Stimulated activated CD8-positive, alpha-beta memory T cell treated with anti-CD3 and anti-CD28 coated beads, Interleukin-7, amount 100 ng/mL, for 48 hours (primary cell): Measurements from ENCODE around the gene LMBR1.
A peak's percentile ranks its signal among the peaks of the same experiment; 100 is the strongest.

ENCODE experiments used
- DNase-seq, 2 donors: peaks; one replicate each; pipeline ENCODE4 v3.0.0-alpha.2; 2020; ENCODE audit warnings: low read depth in 1 of 2; ENCODE audit errors: extremely low read depth in 1 of 2

LMBR1 gene

DNA sequence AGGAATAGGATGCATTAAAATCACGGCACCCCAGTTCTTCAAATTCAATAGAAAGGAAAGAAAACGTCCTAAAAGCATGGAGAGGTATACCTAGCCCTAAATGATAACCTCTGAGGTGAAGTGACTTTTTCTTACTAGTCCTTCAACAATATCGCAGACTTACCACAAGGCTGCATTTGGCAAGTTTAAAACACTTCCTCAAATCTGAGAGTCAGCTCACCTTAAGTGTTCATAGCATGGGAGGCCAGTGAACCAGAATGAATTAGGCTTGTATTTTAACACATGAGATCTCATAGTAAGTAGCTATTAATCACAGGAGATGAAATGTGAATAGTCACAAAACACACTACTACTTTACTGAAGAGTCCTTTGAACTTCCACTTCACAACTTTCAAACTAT is 128.2 kb downstream of the LMBR1 start:
- DNase-seq, result no peak

DNA sequence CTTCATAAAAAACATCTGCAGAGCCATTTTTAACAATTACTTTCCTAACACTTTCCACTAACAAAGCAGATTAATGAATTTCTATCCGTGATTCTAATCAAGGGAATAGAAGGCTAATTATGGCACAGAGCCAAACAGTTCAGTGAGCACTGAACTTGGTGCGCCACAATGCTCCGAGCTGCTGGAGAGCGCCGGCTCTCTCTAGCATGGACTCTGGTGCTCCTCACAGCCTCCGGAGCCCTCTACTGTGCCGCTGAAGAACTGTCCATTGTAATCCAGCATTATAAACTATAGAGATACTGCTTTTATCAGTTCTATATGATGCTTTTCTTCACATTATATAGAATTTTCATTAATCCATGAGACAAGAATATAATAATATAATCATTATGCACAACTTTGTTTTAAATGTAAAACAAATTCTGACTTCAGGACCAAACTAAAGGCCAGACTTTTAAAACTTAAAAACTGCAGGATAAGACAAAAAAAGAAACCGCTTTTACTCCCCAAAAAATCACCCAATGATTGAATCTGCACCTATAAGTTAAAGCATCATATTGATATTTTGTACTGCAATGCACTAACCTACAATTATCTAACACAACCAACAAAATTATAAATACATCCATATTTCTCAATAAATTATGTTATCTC is 128.8 kb downstream of the LMBR1 start:
- DNase-seq, result no peak

DNA sequence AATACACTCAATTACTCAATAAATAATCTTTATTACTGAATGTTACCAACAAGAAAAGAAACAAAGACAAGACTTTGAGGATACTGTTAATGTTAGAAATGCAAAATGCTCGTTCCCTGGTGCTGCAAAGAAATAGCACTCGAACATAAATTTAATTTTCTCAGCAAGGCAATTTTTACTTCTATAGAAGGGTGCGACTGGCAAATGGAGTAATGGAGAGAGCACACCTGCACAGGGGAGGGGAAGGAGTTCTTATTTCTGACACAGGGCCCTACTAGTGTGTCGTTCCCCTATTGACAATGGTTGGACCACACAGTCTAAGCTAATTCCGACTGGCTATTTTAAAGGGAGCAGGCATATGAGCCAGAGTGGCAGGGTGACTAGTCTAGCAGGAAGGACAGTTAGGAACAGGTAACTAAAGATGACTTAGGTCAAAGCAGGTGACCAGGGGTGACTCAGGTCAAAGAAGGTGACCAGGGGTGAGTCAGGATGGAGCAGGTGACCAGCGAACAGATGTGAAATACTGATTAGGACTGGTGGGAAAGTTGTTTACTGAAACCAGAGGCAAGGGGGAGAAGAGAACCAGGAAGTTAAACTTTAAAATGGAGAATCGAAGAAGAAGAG is 133.3 kb downstream of the LMBR1 start:
- DNase-seq, result no peak

DNA sequence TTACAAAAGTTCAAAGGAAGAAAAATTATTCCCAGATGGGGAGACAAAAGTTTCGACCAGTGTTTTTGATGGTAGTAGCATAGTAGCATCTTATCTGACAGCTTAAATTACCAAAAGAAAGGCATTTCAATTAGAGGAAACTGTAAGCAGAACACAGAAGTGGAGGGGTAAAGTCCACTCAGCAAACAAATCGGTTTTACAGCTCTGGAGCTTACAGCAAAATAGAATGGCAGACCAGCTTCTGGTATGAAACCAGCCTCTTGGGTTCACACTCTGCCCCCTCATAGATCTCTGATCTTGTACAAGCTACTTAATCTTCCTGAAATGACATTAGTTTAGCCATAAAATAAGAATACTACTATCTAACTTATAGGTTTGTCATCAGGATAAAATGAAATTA is 133.8 kb downstream of the LMBR1 start:
- no peak for DNase-seq

DNA sequence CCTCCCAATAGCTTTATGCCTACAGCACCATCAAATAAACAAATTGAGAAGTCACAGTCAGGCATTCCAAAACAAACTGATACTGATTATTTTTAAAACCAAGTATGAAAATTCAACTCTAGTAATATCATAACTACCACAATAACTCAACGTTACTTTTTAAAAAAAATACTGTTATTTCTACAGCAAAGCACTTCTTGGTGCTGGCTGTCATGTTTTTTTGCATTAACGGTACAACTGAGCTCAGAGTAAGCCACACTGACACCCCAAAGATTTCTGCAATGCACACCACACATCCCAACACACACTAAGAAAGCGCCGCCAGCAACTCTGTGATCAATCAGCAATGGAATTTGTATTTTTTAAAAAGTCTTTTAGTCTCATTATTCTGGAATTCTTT is 138.8 kb downstream of the LMBR1 start:
- DNase-seq, result no peak

DNA sequence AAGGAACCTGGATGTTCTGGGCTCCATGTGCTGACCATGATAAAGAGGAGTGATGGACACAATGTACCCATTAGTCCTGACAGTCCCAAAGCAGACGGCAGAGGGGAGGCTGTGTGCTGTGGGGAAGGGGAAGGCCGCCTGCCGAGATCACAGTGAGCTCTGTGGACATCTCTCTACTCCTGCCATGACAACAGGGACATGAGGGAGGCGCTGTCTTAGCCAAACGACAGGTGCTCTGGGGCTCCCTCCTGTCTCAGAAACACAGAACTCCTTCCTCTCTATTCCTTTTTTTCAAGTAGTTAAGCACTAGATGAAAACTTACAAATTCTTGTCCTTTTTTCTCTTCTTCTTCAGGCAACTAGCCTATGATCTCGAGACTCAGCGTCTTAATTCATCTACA is 139.4 kb downstream of the LMBR1 start:
- no peak for DNase-seq

DNA sequence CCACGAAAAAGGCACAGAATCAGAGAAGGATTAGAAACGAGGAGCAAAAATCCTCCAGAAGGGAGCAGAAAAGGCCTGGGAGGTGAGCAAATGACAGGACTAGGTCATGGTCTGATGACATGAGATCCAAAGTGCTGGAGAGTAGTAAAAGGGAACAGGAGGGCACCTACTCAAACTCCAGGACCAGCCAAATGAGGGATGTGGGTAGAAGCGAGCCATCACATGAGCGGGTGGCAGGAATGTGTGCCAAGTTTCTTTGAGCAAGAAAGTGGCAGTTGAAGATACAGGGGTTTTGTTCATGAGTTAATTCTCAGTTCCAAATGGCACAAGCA is 139.8 kb downstream of the LMBR1 start:
- no peak for DNase-seq

DNA sequence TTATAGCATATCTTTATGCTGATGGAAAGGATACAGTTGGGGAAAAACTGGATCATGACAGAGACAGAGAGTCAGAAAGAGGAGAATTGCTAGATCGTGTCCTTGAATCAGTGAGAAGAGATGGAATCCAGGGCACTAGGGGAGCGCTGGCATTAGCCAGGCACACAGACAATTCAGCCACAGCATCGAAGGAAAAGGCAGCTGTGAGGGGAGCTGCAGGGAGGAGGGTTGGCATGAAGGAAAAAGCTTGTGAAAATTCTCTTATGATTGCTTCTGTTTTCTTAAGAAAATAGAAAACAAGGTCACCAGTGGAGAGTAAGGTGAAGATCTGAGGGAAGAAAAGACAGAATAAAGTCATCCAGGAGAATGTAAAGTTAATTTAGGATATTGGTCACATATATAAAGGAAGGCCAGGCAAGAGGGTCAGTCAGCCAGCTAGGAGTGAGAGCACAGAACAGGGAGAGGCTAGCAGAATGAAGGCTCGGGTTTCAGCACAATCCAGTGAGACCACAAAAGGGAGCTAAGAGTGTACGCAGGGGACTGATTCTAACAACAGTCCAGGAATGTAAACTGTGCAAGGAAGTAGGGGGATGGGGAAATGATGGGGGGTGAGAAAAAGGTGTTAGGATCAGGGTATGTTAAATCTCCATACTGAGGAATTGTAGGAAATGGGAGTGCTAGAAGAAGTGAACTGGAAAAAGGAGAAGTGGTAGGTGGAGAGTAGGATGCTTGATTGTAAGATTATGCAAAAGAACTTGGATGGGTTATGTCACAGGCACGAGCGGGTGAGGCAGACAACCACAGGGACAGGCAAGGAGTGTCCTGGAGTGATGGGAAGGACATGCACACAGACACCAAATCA is 140.4 kb downstream of the LMBR1 start:
- no peak for DNase-seq

DNA sequence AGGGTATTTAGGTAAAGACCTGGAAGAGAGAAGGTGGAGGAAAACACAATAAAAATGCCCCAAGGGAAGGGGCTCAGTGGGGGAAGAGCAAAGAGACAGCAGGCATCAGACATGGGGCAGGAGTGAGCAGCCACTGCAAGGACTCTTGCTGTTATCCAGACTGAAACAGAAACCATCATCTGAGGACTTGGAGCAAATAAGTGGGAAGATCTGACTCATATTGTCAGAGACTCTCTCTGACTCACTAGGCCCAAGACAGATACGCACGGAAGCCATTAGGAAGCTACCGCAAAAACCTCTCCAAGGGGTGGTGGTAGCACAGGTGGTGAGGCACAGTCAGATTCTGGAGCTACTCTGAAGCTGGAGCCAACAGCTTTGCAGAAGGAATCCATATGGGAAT is 141.7 kb downstream of the LMBR1 start:
- peak; percentile 6 to 46 for DNase-seq

DNA sequence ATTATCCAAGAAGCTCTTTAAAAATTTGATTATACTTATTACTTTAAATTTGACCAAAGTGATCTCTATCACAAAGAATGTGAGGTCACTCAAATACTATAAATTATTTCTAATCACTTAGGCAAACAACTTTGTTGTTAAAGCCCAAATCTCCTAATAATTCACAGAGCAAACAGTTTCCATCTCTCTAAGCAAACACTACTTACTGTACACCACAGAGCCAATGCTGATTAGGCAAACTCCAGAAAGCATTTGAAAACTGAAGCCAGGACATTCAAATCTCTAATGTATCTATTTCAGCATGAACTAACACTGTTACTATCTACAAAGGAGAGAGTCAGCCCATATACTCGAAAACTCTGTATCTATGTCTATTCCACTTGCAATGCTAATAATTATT is 145.3 kb downstream of the LMBR1 start:
- DNase-seq, result no peak

DNA sequence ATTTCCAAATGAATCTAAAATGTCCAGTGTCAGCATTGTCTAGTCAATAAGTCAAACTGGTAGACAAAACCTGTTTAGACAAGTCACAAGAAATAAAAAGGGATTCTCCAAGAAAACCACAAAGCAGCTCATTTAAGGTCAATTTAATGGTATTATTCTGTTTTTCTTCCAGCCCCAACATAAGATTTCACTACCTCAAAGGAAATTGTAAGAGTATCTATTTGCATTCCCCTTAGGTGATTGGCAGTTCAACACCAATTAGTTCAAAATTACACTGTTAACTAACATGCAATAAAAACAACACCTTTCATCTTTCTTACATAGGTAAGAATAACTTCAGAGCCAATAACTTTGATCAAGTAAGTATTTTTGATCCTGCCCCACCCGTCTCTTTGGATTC is 146.1 kb downstream of the LMBR1 start:
- DNase-seq, result no peak

DNA sequence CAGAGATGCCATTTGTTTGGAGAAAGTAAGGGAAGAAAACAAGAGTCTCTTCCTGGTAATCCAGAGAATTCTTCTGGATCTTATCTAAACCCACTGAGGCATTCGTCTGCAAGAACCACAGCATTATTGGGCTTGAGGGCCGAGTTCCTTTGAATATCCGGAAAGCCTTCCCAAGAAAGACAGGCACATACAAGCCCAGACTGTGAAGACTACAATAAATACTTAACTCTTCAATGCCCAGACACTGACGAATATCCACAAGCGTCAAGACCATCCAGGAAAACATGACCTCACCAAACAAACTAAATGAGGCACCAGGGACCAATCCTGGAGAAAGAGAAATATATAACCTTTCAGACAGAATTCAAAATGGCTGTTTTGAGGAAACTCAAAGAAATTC is 153.4 kb downstream of the LMBR1 start:
- no peak for DNase-seq

DNA sequence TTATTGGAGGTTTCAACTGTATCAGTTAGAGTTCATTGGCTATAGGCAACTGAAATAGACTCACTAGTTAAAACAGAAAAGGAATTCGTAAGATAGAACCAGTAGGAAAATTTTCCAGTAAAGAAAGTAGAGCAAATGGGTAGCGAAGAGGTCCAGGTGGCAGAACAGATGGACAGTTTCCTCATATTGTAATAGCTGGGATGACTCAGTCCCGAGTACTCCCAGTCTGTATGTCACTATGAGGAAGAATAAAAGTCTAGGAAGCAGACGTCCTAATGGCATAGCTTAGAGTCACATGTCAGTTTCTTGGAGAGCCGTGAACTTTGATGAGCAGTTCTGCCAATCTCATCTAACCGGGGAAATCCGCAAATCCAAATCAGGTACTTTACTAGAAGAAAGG is 157.1 kb downstream of the LMBR1 start:
- no peak for DNase-seq

DNA sequence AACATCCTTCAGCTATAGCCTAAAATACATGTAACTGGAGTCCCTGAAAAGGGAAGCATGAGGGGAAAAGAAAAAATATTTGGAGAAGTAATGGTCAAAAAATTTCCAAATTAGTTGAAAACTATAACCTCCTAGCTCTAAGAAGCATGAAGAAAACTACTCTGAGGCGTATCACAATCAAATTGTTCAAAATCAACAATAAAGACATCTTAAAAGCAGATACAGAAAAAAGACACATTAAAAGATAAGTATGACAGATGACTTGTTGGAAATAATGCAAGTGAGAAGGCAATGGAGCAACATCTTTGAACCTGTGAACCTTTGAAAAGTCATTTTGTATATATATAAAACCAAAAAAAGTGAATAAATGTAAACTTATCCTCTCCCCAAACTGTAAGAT is 159.3 kb downstream of the LMBR1 start:
- no peak for DNase-seq

DNA sequence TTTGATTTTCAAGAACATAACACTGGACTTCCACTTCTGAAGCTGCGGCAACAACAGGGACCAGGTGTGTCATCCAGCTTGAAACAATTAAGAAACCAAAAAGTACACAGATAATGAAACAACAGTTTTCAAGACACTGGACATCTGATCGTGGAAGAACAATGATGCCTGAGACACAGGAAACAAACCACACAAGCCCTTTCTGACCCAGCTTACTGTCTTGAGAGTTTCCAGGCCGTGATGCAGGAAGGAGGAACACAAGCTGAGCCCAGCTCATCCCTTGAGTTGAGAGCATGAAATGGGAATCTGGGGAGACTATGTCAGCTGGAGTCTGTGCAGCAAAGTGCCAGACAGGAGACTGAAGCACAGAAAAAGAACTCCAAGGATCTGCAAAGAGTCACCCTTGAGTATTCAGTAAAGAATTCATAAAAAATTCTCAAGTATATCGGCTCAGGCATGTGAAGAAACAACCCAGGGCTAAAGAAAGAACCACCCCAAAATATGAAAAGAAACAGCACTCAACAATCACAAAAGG is 160.8 kb downstream of the LMBR1 start:
- DNase-seq, result no peak

DNA sequence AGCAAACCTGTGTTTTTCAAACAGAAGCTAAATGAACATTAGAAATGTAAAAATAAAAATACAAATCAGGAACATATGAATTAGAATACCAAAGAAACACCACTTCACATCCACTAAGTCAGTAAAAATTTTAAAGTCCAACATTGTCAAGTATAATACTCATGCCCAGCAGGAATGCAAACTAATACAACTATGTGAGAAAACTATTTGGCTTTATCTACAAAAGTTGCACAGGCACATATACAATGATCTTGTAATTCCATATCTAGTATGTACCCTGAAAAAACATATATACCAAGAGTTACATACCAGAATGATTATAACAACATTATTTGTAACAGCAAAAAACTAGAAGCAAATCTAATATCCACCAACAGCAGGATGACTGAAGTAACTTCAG is 161.3 kb downstream of the LMBR1 start:
- no peak for DNase-seq

DNA sequence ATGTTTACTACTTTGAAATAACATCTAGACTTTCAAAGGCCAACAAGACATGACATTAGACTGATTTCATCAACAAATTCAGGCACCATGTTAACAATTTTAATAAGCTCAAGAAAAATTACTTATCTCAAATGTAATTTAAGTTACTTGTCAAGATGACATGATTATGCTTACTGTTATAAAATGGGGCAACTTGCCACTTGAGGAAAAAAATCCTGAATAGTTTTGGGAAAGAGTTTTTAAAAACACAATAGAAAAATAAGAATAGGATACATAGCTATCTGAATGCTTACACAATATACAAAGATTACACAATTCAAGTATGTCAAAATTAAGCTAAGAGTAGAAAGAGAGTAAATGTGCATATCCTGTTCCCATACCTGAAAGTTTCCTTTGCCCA is 167.0 kb downstream of the LMBR1 start:
- DNase-seq, result no peak

DNA sequence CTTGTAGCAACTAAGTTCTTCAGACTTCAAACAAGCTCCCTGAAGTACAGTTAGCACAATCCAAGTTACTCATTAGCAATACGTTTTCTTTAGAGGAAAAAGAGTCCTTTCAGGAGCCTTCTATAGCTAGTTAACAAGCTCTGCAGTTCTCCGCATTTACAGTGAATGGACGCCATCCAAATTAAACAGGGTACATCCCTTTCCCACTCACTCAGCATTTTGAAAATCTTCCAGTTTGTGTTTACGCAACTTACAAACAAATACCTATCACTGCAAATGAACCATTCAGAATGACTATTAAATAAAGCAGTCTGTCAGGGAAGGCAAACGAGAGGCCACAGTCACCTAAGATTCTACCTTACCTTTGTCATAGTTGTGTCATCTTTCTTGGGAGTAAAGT is 167.9 kb downstream of the LMBR1 start:
- DNase-seq, result no peak

DNA sequence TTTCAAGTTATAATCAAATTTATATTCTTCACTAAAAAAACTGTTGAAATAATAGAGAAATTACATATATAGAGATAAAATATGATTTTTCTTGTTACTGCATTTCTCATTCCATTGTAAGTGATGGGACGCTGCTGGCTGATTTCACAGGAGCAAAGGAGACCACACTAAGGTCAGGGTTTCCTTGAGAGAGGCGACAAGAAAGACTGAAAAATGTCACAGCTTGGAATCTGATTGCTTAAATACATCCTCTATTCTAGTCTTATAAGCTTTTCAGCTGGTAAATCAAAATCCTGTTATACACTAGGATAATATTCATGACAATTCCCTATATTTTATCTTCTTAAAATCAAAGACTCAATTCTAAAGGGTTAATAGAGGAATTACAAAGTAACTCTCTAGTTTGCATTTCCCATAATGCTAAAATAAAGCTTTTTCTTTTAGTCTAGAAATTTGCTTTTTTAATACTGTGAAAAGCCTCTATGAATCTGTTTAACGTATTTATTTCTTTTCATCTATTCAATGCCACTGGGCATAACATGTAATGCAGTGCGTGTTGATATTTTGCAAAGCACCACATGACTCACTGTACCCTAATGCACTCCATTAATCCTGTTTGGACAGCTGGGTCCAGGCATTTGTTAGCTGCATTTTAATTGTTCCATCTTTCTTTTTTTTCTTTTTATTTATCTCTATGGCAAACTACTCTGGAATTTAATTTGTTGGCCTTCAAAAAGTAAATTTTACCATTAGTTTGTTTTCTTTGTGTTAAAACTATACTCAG is 170.7 kb downstream of the LMBR1 start:
- no peak for DNase-seq

DNA sequence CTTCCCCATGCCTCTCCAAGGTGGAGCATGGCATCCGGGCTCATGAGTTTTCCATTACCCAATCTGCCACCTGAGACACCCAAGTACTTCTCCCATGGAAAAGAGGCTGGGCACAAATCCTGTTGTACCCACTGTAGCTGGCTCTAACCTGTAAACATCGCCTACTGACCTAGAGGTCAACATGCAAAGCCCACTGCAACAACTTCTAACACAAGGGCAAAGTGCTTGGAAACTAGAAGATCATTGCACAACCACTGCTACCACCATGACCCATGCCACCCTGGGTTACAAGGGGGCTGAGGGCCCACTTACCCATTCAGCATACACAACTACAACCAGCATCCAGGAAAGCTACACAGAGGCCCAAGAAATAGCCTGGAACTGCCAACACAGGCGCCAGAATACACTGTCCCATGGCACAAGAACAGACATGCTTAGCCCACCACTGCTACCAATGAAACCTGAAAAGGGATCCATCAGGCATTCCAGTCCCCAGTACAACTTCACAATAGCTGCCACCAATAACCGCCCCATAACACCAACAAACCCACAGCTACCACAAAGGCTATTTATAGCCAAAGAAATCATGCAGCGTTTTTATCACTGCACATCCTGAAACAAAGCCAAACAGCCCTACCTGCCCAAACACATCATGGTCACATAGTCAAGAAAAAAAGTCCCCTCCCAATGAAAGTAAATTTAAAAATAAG is 189.1 kb downstream of the LMBR1 start:
- DNase-seq, result no peak

DNA sequence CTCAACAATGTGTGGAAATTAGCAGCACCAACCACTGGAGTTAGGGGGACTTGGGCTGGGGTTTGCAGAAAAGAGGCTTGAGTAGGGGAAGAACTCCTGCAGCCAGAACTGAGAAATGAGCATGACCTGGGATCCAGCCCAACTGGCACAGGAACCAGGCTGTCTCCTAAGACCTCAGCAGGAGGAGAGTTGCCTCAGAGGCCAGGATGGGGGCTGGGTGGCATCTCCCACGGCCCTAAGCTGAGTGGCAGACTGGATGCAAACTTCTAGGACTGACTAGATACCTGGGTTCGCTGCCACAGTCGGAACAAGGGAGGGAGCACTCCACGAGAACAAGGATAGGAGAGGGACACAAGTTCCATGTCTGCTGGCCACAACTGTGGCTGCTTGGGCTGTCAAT is 189.8 kb downstream of the LMBR1 start:
- DNase-seq, result no peak
